HCT116 (cell line): ENCODE data around the gene LRRC75A. TPM values are rescaled to one million over a fixed set of nuclear protein-coding genes. Genes with fewer than 3 reads are reported as not detected.

ENCODE experiments used
- ATAC-seq: fragments of 200-7000 bp; cut with Tn5 transposase; 2 replicates; pipeline ENCODE4 v1.9.1; 2020; ENCODE audit warnings: mild to moderate bottlenecking, moderate library complexity
- BruUV-seq: library from RNA; stranded (reverse); fragments of 400-500 nt; replicated peaks from 2 replicates; lab custom pipeline; 2021; lab: Mats Ljungman, UMichigan
- CTCF ChIA-PET: fragments of 300-600 bp; sonication (Branson Sonifier 250); formaldehyde crosslinking; loops from one replicate; lab custom pipeline; 2021; ENCODE audit warnings: antibody characterized with exemption; lab: Charles Lee
- POLR2A ChIA-PET: fragments of 300-600, 350-600 bp; sonication (Branson Sonifier 250); formaldehyde crosslinking; loops from one replicate; lab custom pipeline; 2021; ENCODE audit warnings: antibody characterized with exemption; lab: Charles Lee
- RAD21 ChIA-PET, 2 experiments: fragments of 300-600 bp; sonication (Branson Sonifier 250); formaldehyde crosslinking; loops; one replicate each; lab custom pipeline; 2023; ENCODE audit warnings: low total read pairs in 2 of 2; ENCODE audit not compliant: uncharacterized antibody in 2 of 2, unreplicated experiment in 2 of 2, low non-redundant PET in 1 of 2; lab: Charles Lee
- DNase-seq: peaks from one replicate; pipeline ENCODE4 v3.0.0-alpha.2; 2010; ENCODE audit warnings: low read depth, low spot score
- H2AFZ ChIP-seq: fragments of 200-600 bp; shearing (Covaris generic), sonication (generic); 2 replicates; pipeline ENCODE4 v1.6.1; 2017; ENCODE audit warnings: low read depth, mixed run types, mixed read lengths, antibody characterized with exemption, low read length; ENCODE audit not compliant: poor library complexity, severe bottlenecking
- H3K27ac ChIP-seq: 2 replicates; pipeline ENCODE4 v1.5.1; 2012; ENCODE audit warnings: low read depth, low read length
- H3K27me3 ChIP-seq: fragments of 200-600 bp; sonication (generic); 2 replicates; pipeline ENCODE4 v1.6.1; 2016; ENCODE audit warnings: mixed run types, low read length, mixed read lengths; ENCODE audit not compliant: insufficient read depth
- H3K36me3 ChIP-seq, 2 experiments: fragments of 200-500 bp in 1 of 2; fragments of 200-600 bp in 1 of 2; sonication (Bioruptor generic) in 1 of 2; sonication (generic) in 1 of 2; 2 replicates each; pipeline versions ENCODE4 v1.5.1 to v1.6.1; 2014 to 2016; ENCODE audit warnings: low read length in 2 of 2, inconsistent platforms in 1 of 2, mixed read lengths in 1 of 2, mixed run types in 1 of 2; ENCODE audit not compliant: insufficient read depth in 2 of 2, control insufficient read depth in 1 of 2
- H3K4me1 ChIP-seq, 2 experiments: fragments of 200-600 bp in 1 of 2; sonication (generic) in 1 of 2; 2 replicates each; pipeline versions ENCODE4 v1.5.1 to v1.6.1; 2012 to 2017; ENCODE audit warnings: low read length in 2 of 2, inconsistent platforms in 1 of 2, mild to moderate bottlenecking in 1 of 2, mixed read lengths in 1 of 2, mixed run types in 1 of 2, moderate library complexity in 1 of 2; ENCODE audit not compliant: insufficient read depth in 2 of 2, control insufficient read depth in 1 of 2
- H3K4me2 ChIP-seq: fragments of 200-600 bp; sonication (generic); 2 replicates; pipeline ENCODE4 v1.6.1; 2017; ENCODE audit warnings: mixed run types, low read length, mixed read lengths
- H3K4me3 ChIP-seq, 2 experiments: fragments of 200-600 bp in 1 of 2; sonication (generic) in 1 of 2; replicated peaks in 1 of 2; 2 replicates each; pipeline ENCODE4 v1.5.1; 2011 to 2016; ENCODE audit warnings: low read length in 2 of 2, control low read depth in 1 of 2, low read depth in 1 of 2, mild to moderate bottlenecking in 1 of 2, mixed read lengths in 1 of 2, mixed run types in 1 of 2
- H3K79me2 ChIP-seq: fragments of 200-600 bp; sonication (generic); 2 replicates; pipeline ENCODE4 v1.6.1; 2017; ENCODE audit warnings: mild to moderate bottlenecking, mixed run types, low read length, moderate library complexity, mixed read lengths; ENCODE audit not compliant: insufficient read depth
- H3K9ac ChIP-seq: fragments of 200-600 bp; sonication (generic); 2 replicates; pipeline ENCODE4 v1.6.1; 2016; ENCODE audit warnings: low read length, mixed read lengths
- H3K9me2 ChIP-seq: fragments of 200-600 bp; sonication (generic), shearing (Covaris generic); 2 replicates; pipeline ENCODE4 v1.6.1; 2017; ENCODE audit warnings: mixed run types, mild to moderate bottlenecking, moderate library complexity; ENCODE audit not compliant: insufficient read depth
- H3K9me3 ChIP-seq, 2 experiments: fragments of 200-500 bp in 1 of 2; fragments of 200-600 bp in 1 of 2; sonication (Bioruptor generic) in 1 of 2; sonication (generic) in 1 of 2; 2 replicates each; pipeline ENCODE4 v1.6.1; 2014 to 2017; ENCODE audit warnings: low read length in 2 of 2, mixed read lengths in 2 of 2, inconsistent platforms in 1 of 2, low read depth in 1 of 2, mild to moderate bottlenecking in 1 of 2, mixed run types in 1 of 2, moderate library complexity in 1 of 2; ENCODE audit not compliant: control insufficient read depth in 1 of 2, insufficient read depth in 1 of 2
- H4K20me1 ChIP-seq: fragments of 200-600 bp; sonication (generic), shearing (Covaris generic); 2 replicates; pipeline ENCODE4 v1.6.1; 2017; ENCODE audit warnings: mixed run types, mild to moderate bottlenecking, moderate library complexity; ENCODE audit not compliant: insufficient read depth
- CBX3 ChIP-seq: IDR thresholded peaks from 2 replicates; pipeline ENCODE4 v1.6.1; 2012; ENCODE audit warnings: low read depth
- CEBPB ChIP-seq: IDR thresholded peaks from 2 replicates; pipeline ENCODE4 v1.6.1; 2012; ENCODE audit warnings: low read depth
- EGR1 ChIP-seq: IDR thresholded peaks from 2 replicates; pipeline ENCODE4 v1.6.1; 2012; ENCODE audit warnings: low read depth
- ELF1 ChIP-seq: IDR thresholded peaks from 2 replicates; pipeline ENCODE4 v1.6.1; 2012; ENCODE audit warnings: low read depth, borderline replicate concordance
- EZH2phosphoT487 ChIP-seq: fragments of 200-600 bp; IDR thresholded peaks from 2 replicates; pipeline ENCODE4 v1.6.1; 2018; ENCODE audit warnings: antibody characterized with exemption, borderline replicate concordance
- FOSL1 ChIP-seq: IDR thresholded peaks from 2 replicates; pipeline ENCODE4 v1.6.1; 2012; ENCODE audit warnings: low read depth
- JUND ChIP-seq: IDR thresholded peaks from 2 replicates; pipeline ENCODE4 v1.6.1; 2012
- POLR2A ChIP-seq: IDR thresholded peaks from 2 replicates; pipeline ENCODE4 v1.7.0; 2011; ENCODE audit warnings: borderline replicate concordance; ENCODE audit not compliant: insufficient read depth, insufficient read length; ENCODE audit errors: extremely low read depth
- POLR2AphosphoS5 ChIP-seq: IDR thresholded peaks from 2 replicates; pipeline ENCODE4 v1.6.1; 2011; ENCODE audit warnings: mild to moderate bottlenecking, low read depth, low read length, moderate library complexity
- SP1 ChIP-seq: IDR thresholded peaks from 2 replicates; pipeline ENCODE4 v1.6.1; 2012; ENCODE audit warnings: low read depth
- SRF ChIP-seq: IDR thresholded peaks from 2 replicates; pipeline ENCODE4 v1.6.1; 2012; ENCODE audit warnings: low read depth
- TCF7L2 ChIP-seq: IDR thresholded peaks from 2 replicates; pipeline ENCODE4 v1.7.0; 2011; ENCODE audit warnings: borderline replicate concordance, inconsistent platforms; ENCODE audit not compliant: insufficient read depth, insufficient read length; ENCODE audit errors: extremely low read depth
- YY1 ChIP-seq: IDR thresholded peaks from 2 replicates; pipeline ENCODE4 v1.6.1; 2011; ENCODE audit warnings: low read length, low read depth, moderate library complexity, mild to moderate bottlenecking; ENCODE audit not compliant: insufficient replicate concordance; ENCODE audit errors: extremely low read depth
- ZFX ChIP-seq: fragments of 450-650 bp; IDR thresholded peaks from 2 replicates; pipeline ENCODE4 v1.6.1; 2017
- intact Hi-C: fragments of 100-400 bp; cut with micrococcal nuclease; formaldehyde crosslinking; loops from 2 replicates; pipeline ENCODE4 v1.10.0; 2022
- total RNA-seq: library from RNA; stranded (reverse); gene quantifications from one replicate; pipeline ENCODE4 v1.2.1, GENCODE V29; 2021; ENCODE audit not compliant: unreplicated experiment
- TF ChIP-seq, protein P1 (sequence below): IDR thresholded peaks from 2 replicates; pipeline ENCODE4 v1.6.1; 2012
- TF ChIP-seq, protein P2 (sequence below): IDR thresholded peaks from 2 replicates; pipeline ENCODE4 v1.6.1; 2012; ENCODE audit warnings: low read depth
- TF ChIP-seq, protein P3 (sequence below): IDR thresholded peaks from 2 replicates; pipeline ENCODE4 v1.6.1; 2012
- TF ChIP-seq, protein P4 (sequence below), 3 experiments: fragments of 200-600 bp in 1 of 3; sonication (generic) in 1 of 3; IDR thresholded peaks in 2 of 3; conservative IDR thresholded peaks in 1 of 3; 2 replicates each; pipeline ENCODE4 v1.5.1; 2012 to 2017; ENCODE audit warnings: low read depth in 2 of 3, low read length in 2 of 3, antibody characterized with exemption in 1 of 3, borderline replicate concordance in 1 of 3, control low read depth in 1 of 3, mild to moderate bottlenecking in 1 of 3, mixed read lengths in 1 of 3, mixed run types in 1 of 3, moderate library complexity in 1 of 3; ENCODE audit not compliant: insufficient read depth in 1 of 3

The LRRC75A gene
- total RNA-seq, 1 experiment from 2014 or later = 2.3 TPM

DNA sequence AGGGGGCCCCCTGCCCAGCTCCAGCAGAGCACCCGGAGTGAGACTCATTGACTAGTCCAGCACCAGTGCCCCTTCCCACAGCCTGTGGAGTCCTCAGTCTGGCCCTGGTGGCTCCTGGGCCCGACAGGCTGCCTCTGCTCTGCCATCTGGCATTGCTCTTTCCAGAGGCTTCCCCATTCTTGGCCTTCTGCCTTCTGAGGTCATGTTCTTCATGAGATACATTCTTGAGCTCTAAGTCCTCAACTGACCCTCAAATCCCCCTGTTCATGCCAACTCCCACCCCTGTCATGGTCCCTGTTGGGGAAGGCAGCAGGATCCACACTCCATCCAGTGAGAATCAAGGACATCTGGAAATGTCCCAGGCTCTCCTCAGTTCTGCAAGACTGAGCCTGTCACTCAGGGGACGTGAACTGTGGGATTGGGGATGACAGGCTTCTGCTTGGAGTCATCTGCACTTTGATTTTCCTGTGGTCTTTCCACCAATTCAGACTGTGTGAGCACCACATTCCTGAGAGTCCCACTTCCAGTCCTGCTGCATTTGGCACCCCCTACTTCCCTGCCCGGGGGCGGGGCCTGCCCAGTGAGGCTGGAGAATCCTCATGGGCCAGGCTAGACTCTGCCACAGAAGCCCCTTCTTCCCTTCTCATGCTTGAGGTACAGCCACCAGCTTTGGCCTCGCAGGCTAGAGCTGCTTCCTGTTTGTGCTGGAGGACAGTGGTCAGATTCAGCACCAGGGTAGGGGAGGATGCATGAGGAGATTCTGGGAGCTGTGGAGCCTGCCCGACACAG is 73.9 kb downstream of the LRRC75A start (continued):
- no peak for TF ChIP-seq FOSL1
- TF ChIP-seq, all 23 proteins: peak for 0

DNA sequence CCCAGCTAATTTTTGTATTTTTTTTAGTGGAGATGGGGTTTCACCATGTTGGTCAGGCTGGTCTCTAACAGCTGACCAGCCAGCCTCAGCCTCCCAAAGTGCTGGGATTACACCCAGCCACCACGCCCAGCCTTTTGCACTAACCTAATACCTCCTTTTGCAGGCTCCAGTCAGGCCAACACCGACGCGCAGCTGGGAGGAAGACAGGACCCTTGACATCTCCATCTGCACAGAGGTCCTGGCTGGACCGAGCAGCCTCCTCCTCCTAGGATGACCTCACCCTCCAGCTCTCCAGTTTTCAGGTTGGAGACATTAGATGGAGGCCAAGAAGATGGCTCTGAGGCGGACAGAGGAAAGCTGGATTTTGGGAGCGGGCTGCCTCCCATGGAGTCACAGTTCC is 74.6 kb downstream of the LRRC75A start:
- H3K9ac ChIP-seq = no peak overlapping the region

More for the DNA sequence above, 74.6 kb downstream of the LRRC75A start:
- RAD21 ChIA-PET = interaction anchor here in 1 of 2 experiments (0.7 kb wide), 1 partner anchor 21 kb away, joined by 3 read pairs; no protein-coding TSS in a partner anchor
- Histone ChIP-seq H3K27ac (no peak overlapping the region), H3K9me3 (no peaks in the 10 kb centered on the region), H3K4me3 (no peak overlapping the region), H3K4me2 (no peak overlapping the region)
- CTCF ChIA-PET = interaction anchor here (1.4 kb wide), 1 partner anchor 10 kb away, joined by 4 read pairs; no protein-coding TSS in a partner anchor
- no peak for ATAC-seq
- TF ChIP-seq ZFX = no peak
- TF ChIP-seq CBX3 = no peak
- TF ChIP-seq TCF7L2 = no peak
- TF ChIP-seq POLR2A = no peak
- TF ChIP-seq, protein P1, sequence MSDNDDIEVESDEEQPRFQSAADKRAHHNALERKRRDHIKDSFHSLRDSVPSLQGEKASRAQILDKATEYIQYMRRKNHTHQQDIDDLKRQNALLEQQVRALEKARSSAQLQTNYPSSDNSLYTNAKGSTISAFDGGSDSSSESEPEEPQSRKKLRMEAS = no peak
- no peak for TF ChIP-seq ELF1
- TF ChIP-seq, protein P2, sequence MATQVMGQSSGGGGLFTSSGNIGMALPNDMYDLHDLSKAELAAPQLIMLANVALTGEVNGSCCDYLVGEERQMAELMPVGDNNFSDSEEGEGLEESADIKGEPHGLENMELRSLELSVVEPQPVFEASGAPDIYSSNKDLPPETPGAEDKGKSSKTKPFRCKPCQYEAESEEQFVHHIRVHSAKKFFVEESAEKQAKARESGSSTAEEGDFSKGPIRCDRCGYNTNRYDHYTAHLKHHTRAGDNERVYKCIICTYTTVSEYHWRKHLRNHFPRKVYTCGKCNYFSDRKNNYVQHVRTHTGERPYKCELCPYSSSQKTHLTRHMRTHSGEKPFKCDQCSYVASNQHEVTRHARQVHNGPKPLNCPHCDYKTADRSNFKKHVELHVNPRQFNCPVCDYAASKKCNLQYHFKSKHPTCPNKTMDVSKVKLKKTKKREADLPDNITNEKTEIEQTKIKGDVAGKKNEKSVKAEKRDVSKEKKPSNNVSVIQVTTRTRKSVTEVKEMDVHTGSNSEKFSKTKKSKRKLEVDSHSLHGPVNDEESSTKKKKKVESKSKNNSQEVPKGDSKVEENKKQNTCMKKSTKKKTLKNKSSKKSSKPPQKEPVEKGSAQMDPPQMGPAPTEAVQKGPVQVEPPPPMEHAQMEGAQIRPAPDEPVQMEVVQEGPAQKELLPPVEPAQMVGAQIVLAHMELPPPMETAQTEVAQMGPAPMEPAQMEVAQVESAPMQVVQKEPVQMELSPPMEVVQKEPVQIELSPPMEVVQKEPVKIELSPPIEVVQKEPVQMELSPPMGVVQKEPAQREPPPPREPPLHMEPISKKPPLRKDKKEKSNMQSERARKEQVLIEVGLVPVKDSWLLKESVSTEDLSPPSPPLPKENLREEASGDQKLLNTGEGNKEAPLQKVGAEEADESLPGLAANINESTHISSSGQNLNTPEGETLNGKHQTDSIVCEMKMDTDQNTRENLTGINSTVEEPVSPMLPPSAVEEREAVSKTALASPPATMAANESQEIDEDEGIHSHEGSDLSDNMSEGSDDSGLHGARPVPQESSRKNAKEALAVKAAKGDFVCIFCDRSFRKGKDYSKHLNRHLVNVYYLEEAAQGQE = no peak
- no peak for TF ChIP-seq EGR1
- no peak for TF ChIP-seq SP1
- TF ChIP-seq, protein P3, sequence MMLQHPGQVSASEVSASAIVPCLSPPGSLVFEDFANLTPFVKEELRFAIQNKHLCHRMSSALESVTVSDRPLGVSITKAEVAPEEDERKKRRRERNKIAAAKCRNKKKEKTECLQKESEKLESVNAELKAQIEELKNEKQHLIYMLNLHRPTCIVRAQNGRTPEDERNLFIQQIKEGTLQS = no peak
- TF ChIP-seq POLR2AphosphoS5 = no peak
- no peak for TF ChIP-seq EZH2phosphoT487
- TF ChIP-seq YY1 = no peak
- TF ChIP-seq JUND = no peak
- TF ChIP-seq, protein P4, sequence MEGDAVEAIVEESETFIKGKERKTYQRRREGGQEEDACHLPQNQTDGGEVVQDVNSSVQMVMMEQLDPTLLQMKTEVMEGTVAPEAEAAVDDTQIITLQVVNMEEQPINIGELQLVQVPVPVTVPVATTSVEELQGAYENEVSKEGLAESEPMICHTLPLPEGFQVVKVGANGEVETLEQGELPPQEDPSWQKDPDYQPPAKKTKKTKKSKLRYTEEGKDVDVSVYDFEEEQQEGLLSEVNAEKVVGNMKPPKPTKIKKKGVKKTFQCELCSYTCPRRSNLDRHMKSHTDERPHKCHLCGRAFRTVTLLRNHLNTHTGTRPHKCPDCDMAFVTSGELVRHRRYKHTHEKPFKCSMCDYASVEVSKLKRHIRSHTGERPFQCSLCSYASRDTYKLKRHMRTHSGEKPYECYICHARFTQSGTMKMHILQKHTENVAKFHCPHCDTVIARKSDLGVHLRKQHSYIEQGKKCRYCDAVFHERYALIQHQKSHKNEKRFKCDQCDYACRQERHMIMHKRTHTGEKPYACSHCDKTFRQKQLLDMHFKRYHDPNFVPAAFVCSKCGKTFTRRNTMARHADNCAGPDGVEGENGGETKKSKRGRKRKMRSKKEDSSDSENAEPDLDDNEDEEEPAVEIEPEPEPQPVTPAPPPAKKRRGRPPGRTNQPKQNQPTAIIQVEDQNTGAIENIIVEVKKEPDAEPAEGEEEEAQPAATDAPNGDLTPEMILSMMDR (IDR thresholded peaks at IDR 0.05 in 2 of 3, conservative IDR thresholded peaks at IDR 0.05 in 1 of 3; ENCODE audit: borderline replicate concordance in 1 of 3, insufficient read depth in 1 of 3, low read depth in 2 of 3, low read length in 2 of 3) = no peak
- TF ChIP-seq CEBPB = no peak
- no peak for TF ChIP-seq SRF
- TF ChIP-seq, all 23 proteins: peak for 0
- Histone ChIP-seq H3K36me3 (no peaks in the 10 kb centered on the region), H3K4me1 (peaks cover 40 to 47% of the 10 kb centered on the region in 2 experiments), H3K27me3 (no peaks in the 10 kb centered on the region), H3K79me2 (no peaks in the 10 kb centered on the region), H4K20me1 (no peaks in the 10 kb centered on the region), H2AFZ (no peak overlapping the region), H3K9me2 (no peaks in the 10 kb centered on the region)
- no TSS peak for BruUV-seq
- POLR2A ChIA-PET = interaction anchor here (3.5 kb wide), 1 partner anchor 21 kb away, joined by 30 read pairs; no protein-coding TSS in a partner anchor
- DNase-seq = no peak
- intact Hi-C loops = no loop called here
